ENCODE results near the gene ZC3H13.
"Not testable (repeated sequence)": the region's sequence is repeated elsewhere in the genome, so short reads cannot be mapped to it uniquely, and the experiment has no call there.

Gene ZC3H13

GRCh38 chr13:46025157-46025556 is 27.4 kb downstream of the ZC3H13 start:
- DNase-seq = no peak
- in situ Hi-C loops (cut with HindIII; ENCODE audit: low pct_ligation_motif_present, low pct_unique_long_range_greater_than_20kb, low sequenced_read_pairs) = no loop called here

GRCh38 chr13:46022481-46022880 is 30.1 kb downstream of the ZC3H13 start:
- DNase-seq = no peak
- in situ Hi-C loops (cut with HindIII; ENCODE audit: low pct_ligation_motif_present, low pct_unique_long_range_greater_than_20kb, low sequenced_read_pairs) = no loop called here

GRCh38 chr13:46016216-46016615 is 36.3 kb downstream of the ZC3H13 start:
- DNase-seq = no peak
- in situ Hi-C loops (cut with HindIII; ENCODE audit: low pct_ligation_motif_present, low pct_unique_long_range_greater_than_20kb, low sequenced_read_pairs) = no loop called here

- DNase-seq = no peak
- in situ Hi-C loops (cut with HindIII; ENCODE audit: low pct_ligation_motif_present, low pct_unique_long_range_greater_than_20kb, low sequenced_read_pairs) = no loop called here
Measured at GRCh38 chr13:46015366-46015765, 37.2 kb downstream of the ZC3H13 start.

GRCh38 chr13:46012404-46012803 is 40.1 kb downstream of the ZC3H13 start:
- in situ Hi-C loops (cut with HindIII; ENCODE audit: low pct_ligation_motif_present, low pct_unique_long_range_greater_than_20kb, low sequenced_read_pairs) = no loop called here

GRCh38 chr13:46010148-46010547 is 42.4 kb downstream of the ZC3H13 start:
- in situ Hi-C loops (cut with HindIII; ENCODE audit: low pct_ligation_motif_present, low pct_unique_long_range_greater_than_20kb, low sequenced_read_pairs) = no loop called here
- peak; percentile 25 for DNase-seq

More at GRCh38 chr13:46012404-46012803, 40.1 kb downstream of the ZC3H13 start:
- no peak for DNase-seq

- in situ Hi-C loops (cut with HindIII; ENCODE audit: low pct_ligation_motif_present, low pct_unique_long_range_greater_than_20kb, low sequenced_read_pairs) = no loop called here
- no peak for DNase-seq
Measured at GRCh38 chr13:46008631-46009030, 43.9 kb downstream of the ZC3H13 start.

- DNase-seq = no peak
- in situ Hi-C loops (cut with HindIII; ENCODE audit: low pct_ligation_motif_present, low pct_unique_long_range_greater_than_20kb, low sequenced_read_pairs) = no loop called here
Measured at GRCh38 chr13:46006688-46007452, 45.7 kb downstream of the ZC3H13 start.

GRCh38 chr13:46004491-46004890 is 48.1 kb downstream of the ZC3H13 start:
- in situ Hi-C loops (cut with HindIII; ENCODE audit: low pct_ligation_motif_present, low pct_unique_long_range_greater_than_20kb, low sequenced_read_pairs) = no loop called here
- no peak for DNase-seq

GRCh38 chr13:45996631-45997030 is 55.9 kb downstream of the ZC3H13 start:
- no peak for DNase-seq
- in situ Hi-C loops (cut with HindIII; ENCODE audit: low pct_ligation_motif_present, low pct_unique_long_range_greater_than_20kb, low sequenced_read_pairs) = no loop called here

GRCh38 chr13:45995245-45995644 is 57.3 kb downstream of the ZC3H13 start:
- in situ Hi-C loops (cut with HindIII; ENCODE audit: low pct_ligation_motif_present, low pct_unique_long_range_greater_than_20kb, low sequenced_read_pairs) = no loop called here
- DNase-seq = no peak

- in situ Hi-C loops (cut with HindIII; ENCODE audit: low pct_ligation_motif_present, low pct_unique_long_range_greater_than_20kb, low sequenced_read_pairs) = no loop called here
Measured at GRCh38 chr13:45994752-45995151, 57.8 kb downstream of the ZC3H13 start.

GRCh38 chr13:45989607-45990006 is 62.9 kb downstream of the ZC3H13 start:
- in situ Hi-C loops (cut with HindIII; ENCODE audit: low pct_ligation_motif_present, low pct_unique_long_range_greater_than_20kb, low sequenced_read_pairs) = no loop called here

More at GRCh38 chr13:45994752-45995151, 57.8 kb downstream of the ZC3H13 start:
- no peak for DNase-seq

GRCh38 chr13:45981127-45981526 is 71.4 kb downstream of the ZC3H13 start:
- DNase-seq; in situ Hi-C loops (cut with HindIII; ENCODE audit: low pct_ligation_motif_present, low pct_unique_long_range_greater_than_20kb, low sequenced_read_pairs): not testable (repeated sequence)

More at GRCh38 chr13:45989607-45990006, 62.9 kb downstream of the ZC3H13 start:
- no peak for DNase-seq

GRCh38 chr13:45975337-45975736 is 77.2 kb downstream of the ZC3H13 start:
- in situ Hi-C loops (cut with HindIII; ENCODE audit: low pct_ligation_motif_present, low pct_unique_long_range_greater_than_20kb, low sequenced_read_pairs) = no loop called here
- DNase-seq = no peak

GRCh38 chr13:45974500-45974899 is 78.0 kb downstream of the ZC3H13 start:
- in situ Hi-C loops (cut with HindIII; ENCODE audit: low pct_ligation_motif_present, low pct_unique_long_range_greater_than_20kb, low sequenced_read_pairs) = no loop called here
- no peak for DNase-seq

GRCh38 chr13:45967589-45967988 is 85.0 kb downstream of the ZC3H13 start:
- in situ Hi-C loops (cut with HindIII; ENCODE audit: low pct_ligation_motif_present, low pct_unique_long_range_greater_than_20kb, low sequenced_read_pairs) = no loop called here
- DNase-seq = no peak

GRCh38 chr13:45966715-45967114 is 85.8 kb downstream of the ZC3H13 start:
- in situ Hi-C loops (cut with HindIII; ENCODE audit: low pct_ligation_motif_present, low pct_unique_long_range_greater_than_20kb, low sequenced_read_pairs) = no loop called here
- DNase-seq = no peak

GRCh38 chr13:45961468-45961867 is 91.1 kb downstream of the ZC3H13 start:
- DNase-seq = no peak
- in situ Hi-C loops (cut with HindIII; ENCODE audit: low pct_ligation_motif_present, low pct_unique_long_range_greater_than_20kb, low sequenced_read_pairs) = no loop called here
